BLaER1 treated with 17β-estradiol and CSF1 and Interleukin-3, amounts not matched to agents 10 nM and 100 nM (cell line): ENCODE data around the gene TMEM184B.

Experiments used
- H3K27ac ChIP-seq, 11 experiments: shearing (Covaris generic); formaldehyde crosslinking; 2 replicates each; pipeline ENCODE4 v1.8.1; 2022
- H3K27me3 ChIP-seq, 11 experiments: shearing (Covaris generic); formaldehyde crosslinking; 2 replicates each; pipeline ENCODE4 v1.8.1; 2022
- H3K36me3 ChIP-seq, 11 experiments: shearing (Covaris generic); formaldehyde crosslinking; 2 replicates each; pipeline ENCODE4 v1.8.1; 2022
- H3K4me1 ChIP-seq, 10 experiments: shearing (Covaris generic); formaldehyde crosslinking; 2 replicates each; pipeline ENCODE4 v1.8.1; 2022
- H3K4me2 ChIP-seq, 11 experiments: shearing (Covaris generic); formaldehyde crosslinking; 2 replicates each; pipeline ENCODE4 v1.8.1; 2022
- H3K4me3 ChIP-seq, 10 experiments: shearing (Covaris generic); formaldehyde crosslinking; 2 replicates each; pipeline ENCODE4 v1.8.1; 2022
- H3K9ac ChIP-seq, 11 experiments: shearing (Covaris generic); formaldehyde crosslinking; 2 replicates each; pipeline ENCODE4 v1.8.1; 2022
- H3K9me3 ChIP-seq, 11 experiments: shearing (Covaris generic); formaldehyde crosslinking; replicated peaks in 1 of 11; 2 replicates each; pipeline ENCODE4 v1.8.1; 2022
- H4K20me1 ChIP-seq, 11 experiments: shearing (Covaris generic); formaldehyde crosslinking; 2 replicates each; pipeline ENCODE4 v1.8.1; 2022
- Cebpa-rat ChIP-seq, 11 experiments: shearing (Covaris generic); IDR thresholded peaks; 2 replicates each; pipeline ENCODE4 v1.8.1; 2022

Gene TMEM184B

DNA sequence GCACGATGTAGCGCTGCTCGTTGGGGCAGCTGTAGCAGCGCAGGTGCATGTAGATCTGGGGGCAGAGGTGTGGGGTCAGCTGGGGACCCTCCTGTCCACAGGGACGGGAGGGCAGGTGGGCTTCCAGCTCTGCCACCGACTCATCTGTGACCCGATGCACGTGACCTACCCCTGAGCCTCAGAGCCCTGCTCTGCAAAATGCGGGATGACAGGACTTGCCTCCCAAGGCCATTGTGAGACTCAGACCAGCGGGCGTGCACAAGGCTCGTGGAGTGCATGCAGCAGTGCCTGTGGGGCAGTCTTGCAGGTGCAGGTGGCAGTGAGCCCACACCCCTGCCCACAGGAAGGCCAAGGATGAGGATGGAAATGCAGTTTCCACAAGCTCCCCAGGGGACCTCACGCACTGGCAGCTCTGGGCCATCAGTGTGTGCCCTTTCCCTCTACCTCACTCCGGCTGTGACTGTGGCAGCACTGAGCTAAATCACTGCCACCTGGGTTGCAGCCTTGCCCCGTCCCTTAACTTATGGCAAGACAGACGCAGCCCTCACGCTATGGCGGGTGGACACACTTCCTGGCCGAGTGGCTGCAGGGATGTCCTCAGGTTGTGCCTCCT, 26.7 kb downstream of the TMEM184B start:
- Histone ChIP-seq H3K4me3 (no peak overlapping the region), H3K27ac (peak overlapping the region in 3 of 11 experiments; percentile 3 to 47 (median 29); a peak in 3 of 22 replicates)
- no peak for TF ChIP-seq Cebpa-rat (IDR thresholded peaks at IDR 0.05)

DNA sequence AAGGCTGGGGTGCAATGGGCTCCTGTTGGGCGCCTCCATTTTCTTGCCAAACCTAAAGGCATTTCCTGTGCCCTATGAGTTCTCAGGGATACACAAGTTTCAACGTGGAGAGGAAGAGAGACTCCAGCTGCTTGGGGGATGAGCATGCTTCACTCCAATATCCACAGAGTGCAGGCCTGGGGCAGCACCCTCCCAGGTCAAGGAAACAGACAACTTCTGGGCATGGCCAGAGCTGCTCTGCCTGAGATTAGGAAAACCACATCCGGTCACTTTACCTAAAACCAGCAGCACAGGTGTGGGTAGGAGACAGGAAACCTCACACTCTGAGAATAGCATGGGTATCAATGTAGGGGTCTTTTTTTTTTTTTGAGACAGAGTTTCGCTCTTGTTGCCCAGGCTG, 28.7 kb downstream of the TMEM184B start:
- peak overlapping the region; percentile 62 to 98 (median 83) for H3K4me2 ChIP-seq
- H4K20me1 ChIP-seq: peaks cover 33 to 63% (median 52%) of the 10 kb centered on the region in 11 experiments; a peak in 21 of 22 replicates
- peaks cover 0 to 4% (median under 1%) of the 10 kb centered on the region in 11 experiments; a peak in 6 of 22 replicates for H3K9me3 ChIP-seq
- TF ChIP-seq Cebpa-rat (IDR thresholded peaks at IDR 0.05): no peak
- peak overlapping the region in 3 of 11 experiments; percentile 48 to 64 (median 55); a peak in 2 of 22 replicates for H3K27ac ChIP-seq
- H3K4me3 ChIP-seq: peak overlapping the region in 1 of 10 experiments; percentile 27; a peak in 2 of 20 replicates
- peaks cover 5 to 57% (median 28%) of the 10 kb centered on the region in 11 experiments; a peak in 17 of 22 replicates for H3K36me3 ChIP-seq
- peak overlapping the region in 4 of 11 experiments; percentile 3 to 61 (median 37); a peak in 2 of 22 replicates for H3K9ac ChIP-seq
- peaks cover 39 to 88% (median 80%) of the 10 kb centered on the region in 10 experiments for H3K4me1 ChIP-seq
- H3K27me3 ChIP-seq: no peaks in the 10 kb centered on the region

More for the DNA sequence above, 26.7 kb downstream of the TMEM184B start:
- H3K9me3 ChIP-seq: peaks cover 9 to 17% (median 12%) of the 10 kb centered on the region in 11 experiments; a peak in 21 of 22 replicates
- H4K20me1 ChIP-seq: peaks cover 44 to 81% (median 64%) of the 10 kb centered on the region in 11 experiments; a peak in 21 of 22 replicates
- H3K4me2 ChIP-seq: peak overlapping the region in 10 of 11 experiments; percentile 26 to 83 (median 76); a peak in 21 of 22 replicates
- no peaks in the 10 kb centered on the region for H3K27me3 ChIP-seq
- peak overlapping the region in 3 of 11 experiments; percentile 30 to 45 (median 33); a peak in 3 of 22 replicates for H3K9ac ChIP-seq
- H3K4me1 ChIP-seq: peaks cover 42 to 99% (median 86%) of the 10 kb centered on the region in 10 experiments
- H3K36me3 ChIP-seq: peaks cover 5 to 63% (median 34%) of the 10 kb centered on the region in 11 experiments; a peak in 21 of 22 replicates

DNA sequence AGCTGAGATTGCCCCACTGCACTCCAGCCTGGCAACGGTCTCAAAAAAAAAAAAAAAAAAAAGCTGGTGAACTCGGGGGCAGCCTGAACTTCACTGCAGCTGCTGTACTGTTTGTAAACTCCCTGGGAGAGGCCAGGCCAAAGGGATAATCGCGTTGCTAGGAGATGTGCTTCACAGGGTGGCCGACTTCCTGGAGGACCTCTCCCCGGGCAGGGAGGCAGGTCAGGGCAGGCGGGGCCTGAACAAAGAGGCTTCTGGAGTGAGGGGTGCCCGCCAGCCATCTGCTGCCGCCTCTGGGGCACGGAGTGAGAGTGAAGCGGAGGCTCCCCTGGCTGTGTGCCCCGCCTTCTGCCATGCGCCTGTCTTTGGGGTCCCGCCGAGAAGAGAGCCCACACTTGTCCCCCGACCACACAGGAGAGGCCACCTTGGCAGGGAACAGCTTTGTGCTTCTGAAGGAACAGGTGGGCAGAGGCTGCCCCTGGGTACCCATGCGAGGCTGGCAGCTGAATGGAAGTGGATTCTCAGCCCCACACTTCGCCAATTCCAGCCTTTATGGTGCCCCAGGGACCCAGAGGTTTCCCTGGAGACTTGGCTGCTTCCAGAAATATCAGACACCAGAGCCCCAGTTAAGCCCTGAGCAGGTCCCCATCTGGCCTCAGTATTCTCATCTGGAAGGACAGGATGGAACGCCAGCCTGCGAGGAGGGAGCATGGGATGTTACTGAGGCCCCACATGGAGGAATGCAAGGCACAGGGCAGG, 29.6 kb downstream of the TMEM184B start:
- peak overlapping the region; percentile 62 to 98 (median 83) for H3K4me2 ChIP-seq

DNA sequence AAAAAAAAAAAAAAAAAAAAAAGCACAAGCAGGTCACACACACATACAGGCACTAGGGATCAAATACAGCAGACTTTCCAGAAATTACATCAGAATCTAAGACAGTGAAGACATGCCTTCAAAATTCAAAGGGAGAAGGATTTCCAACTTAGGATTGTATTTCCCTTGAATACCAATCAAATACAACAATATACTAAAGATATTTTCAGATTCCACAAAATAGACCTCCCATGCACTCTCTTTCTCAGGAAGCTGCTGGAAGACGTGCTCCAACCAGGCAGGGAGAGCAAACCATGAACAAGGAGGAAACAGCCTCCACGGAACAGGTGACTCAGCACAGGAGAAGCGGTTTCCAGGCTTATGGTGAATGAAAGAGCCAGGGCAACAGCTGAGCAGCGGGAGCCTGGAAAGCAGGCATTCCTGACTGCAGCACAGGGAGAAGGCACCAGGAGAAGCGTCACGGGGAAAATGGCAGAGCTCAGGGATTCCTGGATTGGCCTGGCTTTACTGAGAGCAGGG, 32.0 kb downstream of the TMEM184B start:
- H3K4me3 ChIP-seq: no peak overlapping the region
- no peak overlapping the region; a peak in 1 of 22 replicates for H3K9ac ChIP-seq
- H3K27ac ChIP-seq: no peak overlapping the region
- H3K36me3 ChIP-seq: peaks cover 5 to 61% (median 33%) of the 10 kb centered on the region in 11 experiments; a peak in 20 of 22 replicates
- H3K27me3 ChIP-seq: no peaks in the 10 kb centered on the region
- peaks cover 0 to 42% (median 22%) of the 10 kb centered on the region in 11 experiments; a peak in 16 of 22 replicates for H4K20me1 ChIP-seq
- no peak for TF ChIP-seq Cebpa-rat (IDR thresholded peaks at IDR 0.05)
- peak overlapping the region in 8 of 11 experiments; percentile 11 to 55 (median 34); a peak in 13 of 22 replicates for H3K4me2 ChIP-seq
- H3K9me3 ChIP-seq: no peaks in the 10 kb centered on the region
- peaks cover 34 to 55% (median 49%) of the 10 kb centered on the region in 10 experiments for H3K4me1 ChIP-seq

More for the DNA sequence above, 29.6 kb downstream of the TMEM184B start:
- H3K27me3 ChIP-seq: no peaks in the 10 kb centered on the region
- TF ChIP-seq Cebpa-rat (IDR thresholded peaks at IDR 0.05): no peak
- peak overlapping the region in 7 of 11 experiments; percentile 24 to 66 (median 55); a peak in 12 of 22 replicates for H3K27ac ChIP-seq
- H3K4me1 ChIP-seq: peaks cover 39 to 79% (median 73%) of the 10 kb centered on the region in 10 experiments
- peaks cover 24 to 58% (median 46%) of the 10 kb centered on the region in 11 experiments; a peak in 21 of 22 replicates for H4K20me1 ChIP-seq
- peaks cover 5 to 63% (median 28%) of the 10 kb centered on the region in 11 experiments; a peak in 18 of 22 replicates for H3K36me3 ChIP-seq
- H3K9me3 ChIP-seq: no peaks in the 10 kb centered on the region
- peak overlapping the region in 2 of 10 experiments; percentile 6 to 27; a peak in 1 of 20 replicates for H3K4me3 ChIP-seq
- peak overlapping the region in 8 of 11 experiments; percentile 1 to 61 (median 40); a peak in 14 of 22 replicates for H3K9ac ChIP-seq

DNA sequence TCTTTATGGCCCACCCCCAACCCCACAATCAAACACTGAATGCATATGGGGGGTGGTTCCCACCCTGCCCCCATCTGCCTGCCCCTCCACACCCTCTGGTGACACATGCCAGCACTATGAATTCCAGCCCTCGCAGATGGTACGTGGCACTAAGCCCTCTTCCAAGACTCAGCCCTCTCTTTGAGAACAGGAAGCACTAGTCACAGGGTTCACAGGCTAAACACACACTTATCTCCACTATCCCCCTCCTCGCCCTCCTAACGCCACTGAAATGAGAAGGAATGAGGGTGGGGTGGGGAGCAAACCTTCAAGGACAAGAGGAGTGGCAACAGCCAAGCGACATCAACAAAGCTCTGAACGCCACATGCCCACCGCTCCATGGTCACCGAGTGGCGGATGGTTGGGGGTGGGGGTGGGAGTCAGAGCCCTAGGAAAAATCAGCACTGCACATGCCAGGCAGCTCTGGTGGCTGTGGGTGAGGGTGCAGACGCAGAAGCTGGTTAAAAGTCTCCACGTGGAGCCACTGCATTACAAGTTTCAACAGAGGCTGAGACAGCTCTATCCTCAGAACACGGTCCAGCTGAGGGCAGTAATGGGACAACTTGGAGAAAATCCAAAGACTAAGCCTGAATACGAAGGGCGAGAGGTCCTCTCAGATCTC, 33.6 kb downstream of the TMEM184B start:
- Histone ChIP-seq H3K4me2 (no peak overlapping the region), H3K27ac (no peak overlapping the region), H3K4me3 (no peak overlapping the region), H3K27me3 (no peaks in the 10 kb centered on the region), H3K9me3 (no peaks in the 10 kb centered on the region), H4K20me1 (peaks cover 0 to 29% (median 13%) of the 10 kb centered on the region in 11 experiments; a peak in 14 of 22 replicates), H3K9ac (no peak overlapping the region), H3K36me3 (peaks cover 15 to 65% (median 41%) of the 10 kb centered on the region in 11 experiments), H3K4me1 (peaks cover 27 to 40% (median 37%) of the 10 kb centered on the region in 10 experiments)
- TF ChIP-seq Cebpa-rat (IDR thresholded peaks at IDR 0.05): no peak

DNA sequence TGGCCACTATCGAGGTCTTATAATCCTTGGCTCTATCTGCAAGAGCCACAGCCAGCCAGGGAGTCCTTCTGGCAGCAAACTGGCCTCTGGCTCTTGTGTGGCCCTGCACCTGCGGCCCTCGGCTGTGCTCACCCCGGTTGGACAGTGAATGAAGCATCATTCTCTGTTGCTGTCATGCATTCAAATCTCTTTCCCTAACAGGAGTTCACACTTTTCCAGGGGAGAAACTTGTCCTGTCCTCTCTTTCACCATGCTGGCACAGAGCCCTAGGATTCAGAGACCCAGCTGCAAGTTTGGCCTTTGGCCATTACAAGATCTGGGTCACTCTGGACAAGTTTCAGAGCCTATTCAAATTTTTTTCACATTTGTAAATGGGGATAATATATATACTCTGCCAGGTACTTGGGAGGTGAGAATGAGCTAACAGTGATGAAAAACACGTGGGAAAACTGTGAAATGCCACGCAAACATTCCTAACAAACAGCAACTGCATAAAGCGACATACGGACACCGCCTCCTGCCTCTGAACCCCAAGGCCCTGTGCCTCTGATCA, 34.2 kb downstream of the TMEM184B start:
- TF ChIP-seq Cebpa-rat (IDR thresholded peaks at IDR 0.05): no peak
- Histone ChIP-seq H3K27ac (no peak overlapping the region), H3K9ac (no peak overlapping the region), H4K20me1 (peaks cover 0 to 23% (median 6%) of the 10 kb centered on the region in 11 experiments; a peak in 14 of 22 replicates), H3K9me3 (no peaks in the 10 kb centered on the region), H3K4me2 (no peak overlapping the region), H3K4me1 (peaks cover 21 to 34% (median 31%) of the 10 kb centered on the region in 10 experiments), H3K4me3 (no peak overlapping the region), H3K27me3 (no peaks in the 10 kb centered on the region), H3K36me3 (peaks cover 19 to 66% (median 46%) of the 10 kb centered on the region in 11 experiments)

DNA sequence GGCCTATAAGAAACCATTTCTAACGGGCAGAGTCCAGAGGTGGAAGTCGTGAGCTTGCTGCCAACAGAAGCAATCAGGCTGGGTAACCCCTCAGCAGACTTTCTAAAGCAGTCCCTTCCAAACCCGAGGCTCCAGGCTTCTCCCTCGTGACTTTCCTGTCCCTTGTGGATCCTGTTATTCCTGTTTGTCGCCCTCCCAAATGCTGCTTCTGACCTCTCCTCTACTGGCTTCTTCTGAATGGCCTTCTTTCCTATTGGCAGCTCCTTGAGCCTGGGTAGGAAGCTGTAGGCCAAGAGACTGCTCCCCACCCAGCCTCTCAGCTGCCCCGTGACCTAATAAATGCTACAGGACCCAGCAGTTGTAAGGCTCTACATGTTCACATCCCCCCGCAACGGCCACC, 36.0 kb downstream of the TMEM184B start:
- Histone ChIP-seq H3K9ac (no peak overlapping the region), H3K27ac (no peak overlapping the region), H3K36me3 (peaks cover 33 to 84% (median 63%) of the 10 kb centered on the region in 11 experiments), H3K4me2 (no peak overlapping the region), H3K4me1 (peaks cover 17 to 33% (median 28%) of the 10 kb centered on the region in 10 experiments), H3K9me3 (no peaks in the 10 kb centered on the region), H3K4me3 (no peak overlapping the region), H4K20me1 (peaks cover 0 to 17% (median 0%) of the 10 kb centered on the region in 11 experiments; a peak in 2 of 22 replicates), H3K27me3 (no peaks in the 10 kb centered on the region)
- no peak for TF ChIP-seq Cebpa-rat (IDR thresholded peaks at IDR 0.05)
